GM21423 (cell line): ENCODE results near the gene C1QTNF7.

Source experiments
- ATAC-seq: cut with Tn5 transposase; IDR thresholded peaks from one replicate; pipeline ENCODE4 v1.9.1; 2021; ENCODE audit warnings: mild to moderate bottlenecking, moderate library complexity; ENCODE audit not compliant: unreplicated experiment

The C1QTNF7 gene

DNA sequence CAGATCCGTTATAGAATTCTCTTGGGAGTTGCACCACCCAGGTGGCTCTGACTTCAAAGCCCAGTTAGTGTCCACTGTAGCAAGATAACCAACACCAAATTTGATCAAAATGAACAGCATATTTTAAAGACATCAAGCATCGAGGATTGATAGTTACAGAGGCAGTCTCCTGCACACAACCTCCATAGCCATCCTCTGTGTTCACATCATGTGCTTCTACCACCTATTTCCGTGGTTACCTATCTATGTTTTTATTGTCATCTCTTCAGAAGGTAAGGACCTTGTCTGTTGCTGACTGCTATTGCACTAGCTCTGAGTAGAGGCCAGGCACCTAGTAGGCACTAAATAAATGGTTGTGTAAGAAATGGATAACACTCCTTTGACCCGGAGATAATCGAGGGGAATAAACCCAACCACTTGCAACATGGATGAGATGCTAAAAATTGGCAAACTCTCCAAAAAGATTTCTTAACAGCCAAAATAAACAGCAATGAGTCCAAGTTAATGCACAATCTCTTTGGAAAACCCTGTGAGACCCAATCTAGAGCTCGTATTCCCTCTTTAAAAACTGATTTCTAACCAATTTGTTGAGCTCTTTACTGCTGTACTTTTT lies 14.7 kb upstream of the C1QTNF7 start:
- no peak for ATAC-seq

DNA sequence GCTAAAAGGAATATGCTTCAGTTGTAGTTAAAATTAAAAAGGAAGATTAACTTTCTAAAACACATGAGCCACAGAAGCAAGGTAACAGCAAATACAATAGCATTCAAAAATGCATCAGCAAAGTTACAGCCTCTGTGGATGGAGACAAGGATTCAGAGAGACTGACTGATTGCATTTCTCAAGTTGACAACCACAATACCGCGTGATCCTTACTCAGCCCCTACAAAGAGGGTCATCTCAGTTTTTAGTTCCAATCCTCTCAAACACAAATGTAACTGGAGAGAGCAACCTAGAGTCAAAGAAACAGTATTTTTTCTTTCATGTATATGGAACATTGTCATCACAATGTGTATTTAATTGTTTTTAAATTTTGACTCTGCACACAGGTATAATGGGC lies 14.2 kb upstream of the C1QTNF7 start:
- no peak for ATAC-seq

DNA sequence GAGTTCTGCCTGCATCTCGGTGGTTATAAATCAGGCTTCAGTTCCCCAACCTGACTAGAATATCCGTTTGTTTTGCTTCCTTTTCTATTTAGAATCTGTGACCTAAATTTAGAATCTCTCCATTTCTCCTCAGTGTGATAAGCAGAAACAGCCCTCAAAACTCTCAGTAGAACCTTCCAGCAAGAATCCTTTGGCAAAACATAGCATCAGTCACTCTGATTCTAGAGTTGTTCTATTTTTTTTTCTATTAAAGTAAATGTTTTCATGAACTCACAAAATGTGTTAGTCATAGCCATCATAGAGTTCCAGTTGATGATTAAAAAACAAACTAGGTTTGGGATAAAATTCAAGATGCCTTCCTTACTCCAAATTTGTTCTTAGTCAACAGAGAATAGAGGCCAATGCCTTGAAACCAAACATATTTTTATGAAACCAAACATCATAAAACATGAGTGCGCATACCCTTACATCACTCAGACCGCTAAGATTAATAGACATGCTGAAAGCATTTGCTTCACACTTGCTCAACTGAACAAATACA lies 13.2 kb upstream of the C1QTNF7 start:
- ATAC-seq = no peak

DNA sequence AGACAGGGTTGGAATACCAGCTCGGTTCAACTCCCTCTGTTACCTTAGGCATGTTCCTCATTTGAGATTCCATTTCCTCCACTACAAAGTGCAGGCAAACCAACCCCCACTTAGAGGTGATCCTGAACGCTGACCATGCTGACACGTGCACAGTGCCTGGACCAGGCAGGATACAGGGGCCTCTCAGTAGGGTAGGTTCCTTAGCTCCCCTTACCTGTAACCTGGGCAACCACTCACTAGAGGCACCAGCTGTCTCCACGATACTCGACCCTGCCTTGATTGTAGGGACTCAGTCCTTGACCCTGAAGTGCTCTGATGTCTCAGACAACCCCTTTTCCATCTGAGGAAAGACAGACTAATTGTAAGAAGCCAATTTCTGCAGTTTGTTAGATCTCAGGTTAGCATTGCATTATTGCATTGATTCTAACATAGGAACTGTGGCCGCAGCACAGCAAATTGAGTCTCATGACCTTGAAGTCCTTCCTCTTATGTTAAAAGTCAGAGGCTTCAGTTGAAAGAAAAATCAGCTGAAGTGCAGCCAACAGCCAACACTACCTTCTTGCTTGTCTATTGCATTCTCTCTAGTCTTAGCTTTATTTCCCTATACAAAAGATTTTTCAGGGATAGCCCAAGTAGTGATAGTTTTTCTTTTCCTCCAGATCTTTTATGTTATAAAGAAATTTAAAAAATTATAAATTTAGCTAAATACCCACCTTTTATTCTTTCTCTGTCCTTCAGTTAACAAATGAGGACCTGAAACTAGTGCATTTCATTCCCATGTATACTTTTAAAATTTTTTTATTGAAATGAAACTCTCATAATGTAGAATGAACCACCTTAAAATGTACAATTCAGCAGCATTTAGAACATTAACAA lies 11.2 kb upstream of the C1QTNF7 start:
- ATAC-seq = no peak

DNA sequence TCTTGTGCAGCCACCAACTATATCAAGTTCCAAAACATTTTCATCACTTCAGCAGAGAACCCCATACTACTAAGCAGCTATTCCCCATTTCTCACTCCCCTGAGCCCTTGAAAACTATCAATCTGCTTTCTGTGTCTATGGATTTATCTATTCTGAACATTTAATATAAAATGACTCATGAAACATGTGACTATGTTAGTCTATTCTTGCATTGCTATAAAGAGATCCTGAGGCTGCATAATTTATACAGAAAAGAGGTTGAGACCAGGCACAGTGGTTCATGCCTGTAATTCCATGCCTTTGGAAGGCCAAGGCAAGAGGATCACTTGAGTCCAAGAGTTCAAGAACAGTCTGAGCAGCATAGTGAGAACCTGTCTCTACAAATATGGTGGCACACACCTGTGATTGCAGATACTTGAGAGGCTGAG lies 10.6 kb upstream of the C1QTNF7 start:
- no peak for ATAC-seq

DNA sequence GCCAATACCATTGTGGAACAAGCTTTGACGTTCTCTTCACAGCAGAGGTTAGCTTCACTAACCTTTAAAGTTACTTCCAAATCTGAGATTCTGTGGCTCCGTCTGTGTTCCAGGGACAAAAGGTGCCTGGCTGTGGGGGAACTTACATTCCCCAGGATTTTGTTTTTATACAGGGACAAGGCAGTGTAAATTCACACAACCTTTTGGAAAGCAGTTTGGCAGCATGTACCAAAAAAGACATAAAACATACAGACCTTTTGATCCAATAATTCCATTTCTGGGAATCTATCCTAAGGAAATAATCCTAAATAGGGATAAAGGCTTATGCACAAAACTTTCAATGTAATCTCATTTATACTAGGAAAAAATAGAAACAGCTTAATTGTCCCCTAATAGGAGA lies 8.9 kb upstream of the C1QTNF7 start:
- ATAC-seq = no peak

DNA sequence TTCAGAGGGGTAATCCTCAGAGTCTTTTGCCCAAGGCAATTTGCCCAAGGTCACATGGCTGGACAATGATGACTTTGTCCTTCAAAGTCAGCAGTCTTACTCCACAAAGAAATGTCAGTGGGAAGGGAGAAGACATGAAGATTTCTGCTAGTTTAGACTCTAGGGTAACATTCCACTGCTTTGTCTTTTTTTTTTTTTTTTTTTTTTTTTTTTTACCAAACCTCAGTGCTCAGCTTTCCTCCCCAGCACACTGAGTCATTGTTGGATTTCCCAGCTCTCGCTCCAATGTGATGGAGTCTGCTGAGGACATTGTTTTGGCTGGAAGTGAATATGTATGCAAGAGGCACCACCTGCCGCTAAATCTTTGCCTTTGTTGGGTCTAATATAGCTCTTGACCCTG lies 7.2 kb upstream of the C1QTNF7 start:
- no peak for ATAC-seq

DNA sequence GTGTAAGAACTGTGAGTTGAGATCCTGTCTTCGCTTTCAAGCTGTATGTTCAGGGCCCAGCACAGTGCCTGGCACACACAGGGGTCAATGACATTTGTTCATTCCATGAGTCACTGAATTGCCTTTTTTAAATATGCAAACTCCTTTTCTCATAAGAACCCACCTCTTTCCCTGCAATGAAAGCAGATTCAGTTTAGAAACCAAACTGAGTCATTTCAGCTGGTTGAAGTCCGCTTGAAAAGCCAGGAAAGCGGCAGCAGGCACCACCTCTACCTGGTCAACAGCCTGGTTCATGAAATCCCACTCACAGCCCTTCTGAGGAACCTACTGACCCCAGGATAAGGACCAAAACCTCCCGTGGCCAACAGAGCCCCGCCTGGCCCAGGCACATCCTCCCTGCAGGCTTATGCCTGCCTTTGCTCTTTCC lies 4.5 kb upstream of the C1QTNF7 start:
- no peak for ATAC-seq

DNA sequence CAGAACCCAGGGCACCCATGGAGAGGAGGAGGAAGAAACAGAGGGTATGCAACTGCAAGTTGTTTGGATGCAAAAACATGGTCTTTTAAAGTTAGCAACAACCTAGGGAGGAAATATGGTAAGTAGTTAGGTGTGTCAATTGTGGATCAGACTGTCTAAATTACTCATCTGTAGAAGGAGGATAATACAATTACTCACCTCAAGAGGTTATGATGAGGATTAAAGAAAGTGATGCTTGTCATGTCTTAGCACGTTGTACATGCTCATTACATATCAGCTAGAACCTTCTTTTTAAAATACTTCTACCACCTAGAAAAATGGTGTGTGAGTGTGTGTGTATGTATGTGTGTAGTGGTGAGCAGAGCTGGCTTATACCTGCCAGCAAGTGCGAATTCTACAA lies 2.3 kb upstream of the C1QTNF7 start:
- ATAC-seq = no peak

DNA sequence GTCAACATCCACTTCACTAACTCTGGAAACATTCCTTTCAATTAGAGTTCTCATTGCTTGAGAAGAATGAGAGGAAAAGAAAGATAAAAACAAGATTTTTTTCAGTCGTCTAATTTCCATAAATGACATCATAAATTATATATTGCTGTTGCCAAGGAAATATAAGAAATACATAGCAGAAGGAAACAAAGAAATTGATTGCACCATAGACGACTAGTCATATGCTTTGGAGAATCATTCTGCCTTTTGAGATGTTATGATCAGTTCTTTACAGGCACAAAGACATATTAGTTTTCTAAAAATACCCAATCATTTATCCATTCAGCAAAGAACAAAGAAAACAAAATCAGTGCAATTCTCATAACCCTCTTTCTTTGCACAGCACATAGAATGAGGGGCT lies 672 bp upstream of the C1QTNF7 start:
- no peak for ATAC-seq

DNA sequence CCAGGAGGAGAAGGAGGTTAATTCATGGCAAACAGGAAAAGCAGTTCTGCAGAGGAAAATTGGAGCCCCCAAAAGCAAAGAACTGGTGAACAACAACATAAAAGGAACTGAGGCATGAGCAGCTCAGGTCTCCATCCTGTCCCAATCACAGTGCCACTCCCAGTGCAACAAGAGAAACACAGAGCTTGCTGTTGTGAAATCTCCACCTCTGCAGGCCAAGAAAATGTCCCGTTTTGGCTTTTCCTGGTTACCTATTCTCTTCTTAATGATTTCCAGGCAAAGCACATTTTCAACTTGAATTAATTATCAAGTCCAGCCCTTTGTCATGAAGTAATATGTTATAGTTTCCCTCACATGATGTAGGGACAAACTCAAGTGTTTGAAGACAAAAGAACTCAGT lies 778 bp downstream of the C1QTNF7 start:
- ATAC-seq = no peak

DNA sequence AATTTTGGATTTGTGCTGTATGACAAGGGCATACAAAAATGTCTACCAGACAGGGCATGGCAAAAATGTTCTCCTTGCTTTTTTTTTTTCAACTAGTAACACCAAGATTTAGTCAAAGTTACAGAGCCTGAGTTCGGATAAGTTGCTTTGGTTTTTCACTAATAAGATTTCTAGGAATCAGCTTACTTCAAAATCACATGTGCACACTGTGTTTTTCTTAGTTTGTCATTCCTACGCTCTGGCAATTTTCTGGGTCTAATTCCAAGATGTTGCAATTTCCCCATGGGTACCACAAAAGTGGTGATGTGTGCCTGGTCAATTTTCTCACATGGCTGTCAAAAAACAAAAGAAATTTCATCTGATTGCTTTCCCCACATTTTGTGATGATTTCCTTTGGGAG lies 6.3 kb downstream of the C1QTNF7 start:
- no peak for ATAC-seq

DNA sequence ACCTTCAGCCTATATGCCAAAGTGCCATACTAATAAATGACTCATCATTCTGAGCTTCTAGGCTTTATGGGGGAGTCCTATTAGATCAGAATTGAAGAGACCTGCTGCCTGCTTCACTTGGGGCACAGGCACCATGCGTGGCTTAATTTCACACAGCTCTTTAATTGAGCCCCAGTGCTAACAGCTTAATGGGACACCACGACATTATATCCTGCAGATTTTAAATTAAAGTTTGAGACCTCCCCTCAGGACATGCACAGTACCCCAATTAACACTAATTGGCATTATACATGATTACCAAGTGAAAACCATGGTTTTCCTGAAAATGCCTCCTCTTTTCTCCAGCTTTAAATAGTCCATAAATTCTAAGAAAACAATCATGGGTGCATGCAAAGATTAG lies 6.8 kb downstream of the C1QTNF7 start:
- no peak for ATAC-seq

DNA sequence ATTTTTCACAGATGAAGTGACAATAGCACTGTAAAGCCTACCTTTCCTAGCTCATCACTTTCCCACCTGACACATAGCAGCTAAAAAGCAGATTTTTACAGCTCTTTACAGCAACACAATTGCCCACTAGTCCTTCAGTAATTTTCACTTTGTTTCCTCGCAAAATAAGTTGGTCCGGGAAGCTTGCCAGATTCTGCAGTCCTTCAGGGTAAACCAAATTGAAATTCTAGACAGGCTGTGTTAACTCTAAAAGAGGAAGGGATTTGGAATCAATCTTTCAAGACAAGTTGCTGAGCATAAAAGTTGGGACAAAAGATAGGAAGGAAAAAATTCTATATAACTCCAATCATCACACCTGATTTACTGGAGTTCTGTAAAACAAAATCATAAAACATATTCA lies 8.7 kb downstream of the C1QTNF7 start:
- no peak for ATAC-seq

DNA sequence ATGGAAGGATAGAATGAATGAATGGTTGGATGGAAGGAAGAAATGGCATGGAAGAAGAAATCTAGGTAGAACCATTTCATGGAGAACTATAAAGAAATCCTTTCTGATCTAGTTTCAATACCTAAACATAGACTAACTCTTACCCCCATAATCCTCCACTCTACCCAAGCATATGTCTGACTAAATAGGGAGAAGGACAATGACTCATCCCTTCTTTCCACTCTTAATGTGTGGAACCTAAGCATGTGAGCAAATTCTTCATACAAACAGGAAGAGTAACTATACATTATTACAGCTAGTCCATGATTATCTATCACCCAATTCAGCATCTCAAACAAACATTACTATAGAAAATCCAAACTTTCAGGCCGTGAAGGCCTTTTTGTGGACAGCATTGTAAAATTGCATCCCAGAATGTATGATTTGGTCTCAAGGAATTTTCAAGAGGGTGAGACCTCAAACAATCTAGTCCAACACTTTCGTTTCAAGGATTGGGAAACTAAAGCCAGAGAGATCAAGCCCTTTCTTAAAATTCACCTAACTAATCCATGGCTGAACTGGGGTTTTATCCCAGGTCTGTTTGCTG lies 11.2 kb downstream of the C1QTNF7 start:
- ATAC-seq = no peak

DNA sequence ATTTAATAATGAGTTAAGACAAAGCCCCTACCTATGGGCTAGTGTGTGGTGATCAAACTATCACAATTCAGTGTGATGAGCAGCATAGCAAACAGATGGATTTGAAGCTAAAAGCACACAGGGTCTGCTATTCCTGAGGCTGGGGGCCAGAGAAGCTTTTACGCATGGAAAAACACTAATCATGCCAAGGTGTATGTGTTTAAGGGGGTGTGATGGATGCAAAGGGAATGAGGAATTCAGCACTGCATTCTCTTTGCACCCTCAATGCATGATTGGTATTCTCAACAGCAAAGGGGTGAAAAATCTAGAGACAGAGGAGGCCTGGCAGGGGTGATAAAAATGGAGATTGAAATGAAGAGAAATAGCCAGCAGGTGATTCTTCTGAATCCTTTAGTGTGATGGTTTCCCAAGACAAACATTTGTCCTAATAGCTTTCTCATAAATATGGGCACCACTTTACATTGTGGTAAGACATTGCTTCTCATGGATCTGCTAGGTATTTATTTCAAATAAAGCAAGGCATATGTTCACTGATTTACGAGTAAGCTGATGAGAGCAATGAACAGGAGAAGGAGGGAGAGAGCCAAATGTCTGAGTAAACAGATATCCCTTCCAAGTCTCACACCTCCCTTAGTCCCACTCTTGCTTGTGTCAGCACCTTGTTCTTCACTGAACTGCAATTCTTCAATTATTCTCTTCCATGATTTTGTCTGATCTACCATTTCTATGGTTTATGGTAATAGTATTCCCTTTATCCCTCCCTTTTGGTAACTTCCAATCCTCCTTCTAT lies 15.7 kb downstream of the C1QTNF7 start:
- ATAC-seq = no peak

DNA sequence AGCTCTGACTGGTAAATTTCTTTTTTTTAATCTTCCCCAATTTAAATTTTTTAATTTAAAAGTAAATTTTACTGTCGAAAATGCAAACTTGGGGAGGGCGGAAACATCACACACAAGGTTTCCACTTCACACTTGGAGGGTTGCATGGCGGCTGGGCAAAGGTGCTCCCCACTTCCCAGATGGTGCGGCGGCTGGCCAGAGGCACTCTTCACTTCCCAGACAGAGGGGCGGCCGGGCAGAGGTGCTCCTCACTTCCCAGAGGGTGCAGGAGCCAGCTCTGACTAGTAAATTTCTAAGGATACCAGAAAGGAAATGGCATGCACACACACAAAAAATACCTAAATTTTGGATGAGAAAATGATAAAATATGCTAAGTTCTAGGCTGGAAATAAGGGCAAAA lies 16.4 kb downstream of the C1QTNF7 start:
- no peak for ATAC-seq

DNA sequence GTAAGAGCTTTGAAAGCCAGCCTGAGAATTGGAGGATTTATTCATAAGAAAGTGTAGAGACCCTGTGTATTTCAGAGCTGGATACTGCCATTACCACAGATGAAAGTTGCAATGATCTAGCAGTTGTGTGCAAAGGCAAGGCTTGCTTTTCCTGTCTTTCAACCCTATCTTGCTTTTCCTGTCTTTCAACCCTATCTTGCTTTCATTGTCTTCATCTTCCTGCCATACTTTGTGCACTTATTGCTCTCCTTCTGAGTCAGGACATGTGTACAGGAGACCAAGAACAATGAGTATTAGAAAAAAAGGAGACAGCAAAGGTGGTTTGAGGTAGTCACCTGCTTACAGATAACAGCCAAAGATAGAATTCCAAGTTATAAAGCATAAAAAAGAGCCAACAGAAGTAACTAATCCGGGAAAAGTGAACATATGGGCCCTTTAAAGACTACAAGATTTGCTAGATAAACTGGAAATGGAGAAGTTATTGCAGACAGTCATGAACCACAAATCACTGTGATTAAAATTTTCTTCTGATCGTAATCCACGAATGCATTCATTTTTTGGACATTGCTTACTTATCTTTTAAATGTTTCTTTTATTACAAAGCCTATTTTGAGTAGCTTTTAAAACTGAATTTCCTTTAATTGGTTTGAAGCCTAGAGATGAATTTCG lies 17.2 kb downstream of the C1QTNF7 start:
- ATAC-seq = no peak

DNA sequence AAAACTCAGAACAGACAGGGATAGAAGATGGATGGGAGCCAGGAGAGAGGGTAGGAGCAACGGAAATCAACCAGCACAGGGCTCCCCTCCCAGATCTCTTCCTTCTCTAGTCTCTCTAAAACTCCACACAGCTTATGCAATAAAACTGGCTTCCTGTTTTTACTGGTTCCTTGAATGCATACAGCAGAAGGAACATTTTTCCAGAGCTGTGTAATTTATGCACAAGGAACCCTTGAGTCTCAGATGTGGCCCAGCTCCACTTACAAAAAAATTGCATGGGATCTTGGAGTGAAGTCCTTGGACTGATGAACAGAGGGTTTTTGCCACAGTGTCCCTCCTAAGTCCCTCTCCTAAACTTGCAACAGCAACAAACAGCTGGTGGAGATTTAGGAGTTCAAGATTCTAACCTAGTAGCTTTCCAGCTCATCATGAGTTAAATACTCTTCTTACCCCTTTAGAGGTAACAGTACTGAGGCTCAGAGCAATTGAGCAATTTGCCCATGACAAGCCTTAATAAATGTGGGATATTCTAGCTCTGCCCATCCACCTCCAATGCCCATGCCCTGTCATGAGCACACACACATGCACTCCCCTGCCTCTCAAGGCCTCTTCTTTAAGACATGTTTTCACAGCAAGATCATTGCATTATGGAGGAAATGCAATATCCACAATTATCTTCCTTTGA lies 23.5 kb downstream of the C1QTNF7 start:
- no peak for ATAC-seq
